Fibroblast of villous mesenchyme (primary cell): ENCODE measurements around the gene RBM47. TPM values are rescaled to one million over a fixed set of nuclear protein-coding genes. Genes with fewer than 3 reads are reported as not detected.
"Not testable (repeated sequence)": the region's sequence is repeated elsewhere in the genome, so short reads cannot be mapped to it uniquely, and the experiment has no call there.

Experiments used
- DNase-seq: peaks from one replicate; pipeline ENCODE4 v3.0.0-alpha.2; 2010; ENCODE audit warnings: low read depth
- H3K4me3 ChIP-seq: 2 replicates; pipeline ENCODE4 v1.5.1; 2011; ENCODE audit warnings: low read depth, mild to moderate bottlenecking, low read length
- total RNA-seq: library from RNA; depleted of rRNA; stranded (reverse); fragments of >200 nt; gene quantifications from 2 replicates; pipeline ENCODE4 v1.2.3, GENCODE V29; 2012
- TF ChIP-seq, protein P1 (sequence below): IDR thresholded peaks from 2 replicates; pipeline ENCODE4 v1.5.1; 2012; ENCODE audit warnings: low read depth, mild to moderate bottlenecking, low read length; ENCODE audit not compliant: insufficient read depth

Gene RBM47
- total RNA-seq, 1 donor, result 0.86 TPM

- no peak for DNase-seq
- no peak overlapping the region for H3K4me3 ChIP-seq
- TF ChIP-seq, protein P1, sequence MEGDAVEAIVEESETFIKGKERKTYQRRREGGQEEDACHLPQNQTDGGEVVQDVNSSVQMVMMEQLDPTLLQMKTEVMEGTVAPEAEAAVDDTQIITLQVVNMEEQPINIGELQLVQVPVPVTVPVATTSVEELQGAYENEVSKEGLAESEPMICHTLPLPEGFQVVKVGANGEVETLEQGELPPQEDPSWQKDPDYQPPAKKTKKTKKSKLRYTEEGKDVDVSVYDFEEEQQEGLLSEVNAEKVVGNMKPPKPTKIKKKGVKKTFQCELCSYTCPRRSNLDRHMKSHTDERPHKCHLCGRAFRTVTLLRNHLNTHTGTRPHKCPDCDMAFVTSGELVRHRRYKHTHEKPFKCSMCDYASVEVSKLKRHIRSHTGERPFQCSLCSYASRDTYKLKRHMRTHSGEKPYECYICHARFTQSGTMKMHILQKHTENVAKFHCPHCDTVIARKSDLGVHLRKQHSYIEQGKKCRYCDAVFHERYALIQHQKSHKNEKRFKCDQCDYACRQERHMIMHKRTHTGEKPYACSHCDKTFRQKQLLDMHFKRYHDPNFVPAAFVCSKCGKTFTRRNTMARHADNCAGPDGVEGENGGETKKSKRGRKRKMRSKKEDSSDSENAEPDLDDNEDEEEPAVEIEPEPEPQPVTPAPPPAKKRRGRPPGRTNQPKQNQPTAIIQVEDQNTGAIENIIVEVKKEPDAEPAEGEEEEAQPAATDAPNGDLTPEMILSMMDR, result no peak
Observed at GRCh38 chr4:40570348-40571077, 59.2 kb downstream of the RBM47 start.

- TF ChIP-seq, protein P1, result no peak
- H3K4me3 ChIP-seq, result no peak overlapping the region
- DNase-seq, result peak; percentile 60
Observed at GRCh38 chr4:40564815-40565483, 64.7 kb downstream of the RBM47 start.

GRCh38 chr4:40564004-40564403 lies 65.7 kb downstream of the RBM47 start:
- TF ChIP-seq, protein P1, result no peak
- no peak overlapping the region for H3K4me3 ChIP-seq
- DNase-seq, result peak; percentile 19

DNA sequence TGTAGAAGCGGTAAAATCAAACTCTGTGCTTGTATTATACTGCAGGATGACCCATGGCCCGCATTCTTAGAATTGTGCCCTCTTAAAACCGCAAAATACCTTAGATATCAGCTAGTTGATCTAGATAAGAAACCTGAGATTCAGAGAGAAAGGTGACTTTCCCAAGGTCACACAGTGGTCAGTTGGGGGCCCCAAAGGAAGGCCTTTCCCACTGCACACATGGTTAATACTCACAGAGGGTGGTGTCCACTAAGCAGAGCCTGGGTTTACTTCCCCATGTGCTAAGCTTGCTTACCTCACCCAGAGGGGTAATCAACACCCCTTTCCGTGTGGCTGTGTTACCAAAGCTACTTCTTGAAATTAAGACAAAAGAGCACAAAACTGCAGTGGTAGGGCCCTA lies 66.3 kb downstream of the RBM47 start:
- no peak for DNase-seq
- TF ChIP-seq, protein P1, result no peak

DNA sequence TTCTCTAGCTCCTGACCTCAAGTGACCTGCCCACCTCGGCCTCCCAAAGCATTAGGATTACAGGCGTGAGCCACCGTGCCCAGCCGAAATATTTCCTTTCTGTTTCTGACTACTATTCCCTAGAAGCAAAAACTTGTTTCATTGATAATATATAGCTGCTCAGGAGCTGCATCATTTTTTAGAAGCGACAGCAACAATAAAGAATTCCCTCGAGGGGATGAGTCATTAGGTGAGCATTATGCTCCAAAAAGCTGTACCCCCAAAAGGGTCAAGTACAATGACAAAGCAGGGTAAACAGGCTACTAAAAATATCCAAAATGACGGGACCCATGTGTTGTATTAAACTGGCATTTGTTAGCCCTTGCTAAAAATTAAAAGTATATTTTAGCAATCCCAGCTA lies 67.0 kb downstream of the RBM47 start:
- no peak for DNase-seq
- no peak overlapping the region for H3K4me3 ChIP-seq
- TF ChIP-seq, protein P1, result no peak

More for the DNA sequence above, 66.3 kb downstream of the RBM47 start:
- H3K4me3 ChIP-seq, result no peak overlapping the region

DNA sequence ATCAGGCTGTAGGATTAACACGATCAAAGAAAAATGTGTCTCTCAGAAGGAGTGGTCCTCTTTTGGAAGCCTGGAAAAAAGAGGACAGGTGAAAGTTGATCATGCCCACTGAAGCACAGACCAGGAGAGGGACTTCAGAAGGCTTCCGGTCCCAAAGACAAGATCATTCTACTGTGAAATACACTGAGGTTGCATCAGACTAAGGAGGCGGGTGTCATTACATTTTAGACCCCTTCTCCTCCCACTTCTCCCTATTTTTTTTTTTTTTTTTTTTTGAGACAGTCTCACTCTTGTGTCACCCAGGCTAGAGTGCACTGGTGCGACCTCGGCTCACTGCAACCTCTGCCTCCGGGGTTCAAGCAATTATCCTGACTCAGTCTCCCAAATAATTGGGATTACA lies 67.5 kb downstream of the RBM47 start:
- no peak overlapping the region for H3K4me3 ChIP-seq
- TF ChIP-seq, protein P1, result no peak
- DNase-seq, result no peak

DNA sequence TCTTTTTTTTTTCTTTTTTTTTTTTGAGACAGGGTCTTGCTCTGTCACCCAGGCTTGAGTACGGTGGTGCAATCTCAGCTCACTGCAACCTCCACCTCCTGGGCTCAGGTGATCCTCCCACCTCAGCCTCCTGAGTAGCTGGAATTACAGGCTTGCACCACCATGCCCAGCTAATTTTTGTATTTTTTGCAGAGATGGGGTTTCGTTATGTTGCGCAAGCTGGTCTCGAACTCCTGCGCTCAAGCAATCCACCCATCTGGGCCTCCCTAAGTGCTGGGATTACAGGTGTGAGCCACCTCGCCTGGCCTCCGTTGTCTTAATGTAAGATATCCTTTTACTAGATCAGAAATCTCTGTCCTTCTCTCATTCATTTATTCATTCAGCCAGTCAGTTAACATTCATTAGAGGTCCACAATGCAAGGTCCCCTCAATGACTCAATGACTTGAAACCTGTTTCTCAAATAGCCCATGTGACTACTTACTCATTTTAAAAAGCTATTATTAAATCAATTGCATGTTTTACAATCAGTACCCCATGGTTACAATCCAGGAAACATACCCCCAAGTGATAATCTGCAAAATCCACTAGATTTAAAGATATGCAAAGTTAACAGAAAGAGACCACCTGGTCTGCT lies 68.0 kb downstream of the RBM47 start:
- DNase-seq, result not testable (repeated sequence)

More for the DNA sequence above, 68.0 kb downstream of the RBM47 start:
- not testable (repeated sequence) for H3K4me3 ChIP-seq
